DMS79 treated with DMSO at 0.1 percent for 48 hours (cell line): ENCODE results near the gene FBXL7.

Experiments
- DNase-seq: peaks from one replicate; lab custom pipeline; 2025; lab: John Stamatoyannopoulos, UW

Gene FBXL7

GRCh38 chr5:15669826-15670225 is 169.8 kb downstream of the FBXL7 start:
- no peak for DNase-seq

GRCh38 chr5:15674716-15675115 is 174.7 kb downstream of the FBXL7 start:
- no peak for DNase-seq

- DNase-seq: no peak
Observed at GRCh38 chr5:15676591-15676990, 176.6 kb downstream of the FBXL7 start.

- DNase-seq: no peak
Observed at GRCh38 chr5:15679161-15679560, 179.2 kb downstream of the FBXL7 start.

- DNase-seq: no peak
Observed at GRCh38 chr5:15680455-15680854, 180.5 kb downstream of the FBXL7 start.

- DNase-seq: no peak
Observed at GRCh38 chr5:15682122-15682521, 182.1 kb downstream of the FBXL7 start.

- DNase-seq: no peak
Observed at GRCh38 chr5:15682566-15682965, 182.6 kb downstream of the FBXL7 start.

GRCh38 chr5:15683332-15683731 is 183.4 kb downstream of the FBXL7 start:
- no peak for DNase-seq

- DNase-seq: no peak
Observed at GRCh38 chr5:15687401-15687800, 187.4 kb downstream of the FBXL7 start.

GRCh38 chr5:15689836-15690235 is 189.9 kb downstream of the FBXL7 start:
- DNase-seq: no peak

- DNase-seq: no peak
Observed at GRCh38 chr5:15690611-15691010, 190.6 kb downstream of the FBXL7 start.

- no peak for DNase-seq
Observed at GRCh38 chr5:15691521-15691920, 191.5 kb downstream of the FBXL7 start.

GRCh38 chr5:15692706-15693381 is 192.9 kb downstream of the FBXL7 start:
- no peak for DNase-seq

- DNase-seq: no peak
Observed at GRCh38 chr5:15693382-15693728, 193.4 kb downstream of the FBXL7 start.

- DNase-seq: no peak
Observed at GRCh38 chr5:15693933-15694332, 194.0 kb downstream of the FBXL7 start.

GRCh38 chr5:15694696-15695214 is 194.8 kb downstream of the FBXL7 start:
- DNase-seq: no peak

- DNase-seq: no peak
Observed at GRCh38 chr5:15695215-15695731, 195.3 kb downstream of the FBXL7 start.

- no peak for DNase-seq
Observed at GRCh38 chr5:15700373-15700772, 200.4 kb downstream of the FBXL7 start.

- DNase-seq: no peak
Observed at GRCh38 chr5:15702102-15702501, 202.1 kb downstream of the FBXL7 start.

- DNase-seq: no peak
Observed at GRCh38 chr5:15703901-15704300, 203.9 kb downstream of the FBXL7 start.

GRCh38 chr5:15704397-15704947 is 204.5 kb downstream of the FBXL7 start:
- no peak for DNase-seq

- no peak for DNase-seq
Observed at GRCh38 chr5:15707631-15708030, 207.7 kb downstream of the FBXL7 start.

- DNase-seq: no peak
Observed at GRCh38 chr5:15711892-15712291, 211.9 kb downstream of the FBXL7 start.

- no peak for DNase-seq
Observed at GRCh38 chr5:15715535-15715934, 215.6 kb downstream of the FBXL7 start.
